ENCODE data around the gene ZNF180.
"Not testable (repeated sequence)": the region's sequence is repeated elsewhere in the genome, so short reads cannot be mapped to it uniquely, and the experiment has no call there.

The ZNF180 gene

GRCh38 chr19:44499962-44500949, at the start of gene ZNF180:
TSS of gene ZNF180 (minus strand) at chr19:44500522. CDS start at chr19:44497334, 3,188 bp downstream.
- DNase-seq (ENCODE audit: low spot score) = peak; percentile 96
- FAIRE-seq = peak; percentile 86

- no peak for DNase-seq (ENCODE audit: low spot score)
- FAIRE-seq = no peak
These were observed 49.2 kb upstream of the ZNF180 start for GRCh38 chr19:44549507-44549906.

GRCh38 chr19:44548736-44549135, 48.4 kb upstream of the ZNF180 start:
- FAIRE-seq (peak; percentile 67), DNase-seq (ENCODE audit: low spot score) (peak; percentile 66)

- DNase-seq (ENCODE audit: low spot score) = no peak
- FAIRE-seq = peak; percentile 27
These were observed 43.7 kb upstream of the ZNF180 start for GRCh38 chr19:44544031-44544430.

GRCh38 chr19:44542671-44543070, 42.3 kb upstream of the ZNF180 start:
- DNase-seq (ENCODE audit: low spot score) = no peak
- no peak for FAIRE-seq

GRCh38 chr19:44540736-44541135, 40.4 kb upstream of the ZNF180 start:
- DNase-seq (ENCODE audit: low spot score) (no peak), FAIRE-seq (no peak)

GRCh38 chr19:44539991-44540390, 39.7 kb upstream of the ZNF180 start:
- DNase-seq (ENCODE audit: low spot score) (no peak), FAIRE-seq (no peak)

GRCh38 chr19:44539236-44539826, 39.0 kb upstream of the ZNF180 start:
- DNase-seq (ENCODE audit: low spot score) (no peak), FAIRE-seq (no peak)

- not testable (repeated sequence) for FAIRE-seq; DNase-seq (ENCODE audit: low spot score)
These were observed 35.0 kb upstream of the ZNF180 start for GRCh38 chr19:44535361-44535760.

GRCh38 chr19:44532819-44533218, 32.5 kb upstream of the ZNF180 start:
- FAIRE-seq = no peak
- DNase-seq (ENCODE audit: low spot score) = no peak

- no peak for FAIRE-seq
- no peak for DNase-seq (ENCODE audit: low spot score)
These were observed 30.5 kb upstream of the ZNF180 start for GRCh38 chr19:44530777-44531176.

- no peak for DNase-seq (ENCODE audit: low spot score)
- FAIRE-seq = no peak
These were observed 29.2 kb upstream of the ZNF180 start, which contains the start of gene CEACAM20 for GRCh38 chr19:44529536-44529935. TSS of gene CEACAM20 (minus strand) at chr19:44529675. CDS start at chr19:44529509, 166 bp downstream.

GRCh38 chr19:44527554-44527953, 27.2 kb upstream of the ZNF180 start:
- no peak for DNase-seq (ENCODE audit: low spot score)
- no peak for FAIRE-seq

GRCh38 chr19:44525721-44526430, 25.6 kb upstream of the ZNF180 start:
- DNase-seq (ENCODE audit: low spot score) = no peak
- no peak for FAIRE-seq

GRCh38 chr19:44521370-44521769, 21.0 kb upstream of the ZNF180 start:
- DNase-seq (ENCODE audit: low spot score) (no peak), FAIRE-seq (peak; percentile 98)

GRCh38 chr19:44517146-44517545, 16.8 kb upstream of the ZNF180 start:
- DNase-seq (ENCODE audit: low spot score) = no peak
- no peak for FAIRE-seq

- no peak for FAIRE-seq
- no peak for DNase-seq (ENCODE audit: low spot score)
These were observed 15.6 kb upstream of the ZNF180 start for GRCh38 chr19:44515907-44516306.

GRCh38 chr19:44515031-44515430, 14.7 kb upstream of the ZNF180 start:
- FAIRE-seq (no peak), DNase-seq (ENCODE audit: low spot score) (no peak)

- peak; percentile 38 for DNase-seq (ENCODE audit: low spot score)
- FAIRE-seq = no peak
These were observed 12.3 kb upstream of the ZNF180 start for GRCh38 chr19:44512326-44513298.

GRCh38 chr19:44509478-44509877, 9.2 kb upstream of the ZNF180 start:
- DNase-seq (ENCODE audit: low spot score) (no peak), FAIRE-seq (no peak)

GRCh38 chr19:44499559-44499958, 763 bp downstream of the ZNF180 start:
- FAIRE-seq (no peak), DNase-seq (ENCODE audit: low spot score) (no peak)
